Embryonic facial prominence (tissue), 1 donor: Measurements from ENCODE around the gene RASSF5.
"Not testable (repeated sequence)": the region's sequence is repeated elsewhere in the genome, so short reads cannot be mapped to it uniquely, and the experiment has no call there.

Experiments used
- DNase-seq: peaks from one replicate; pipeline ENCODE4 v3.0.0-alpha.2; 2016; ENCODE audit errors: extremely low spot score

Gene RASSF5

GRCh38 chr1:206570529-206570928 is 63.2 kb downstream of the RASSF5 start:
- DNase-seq = no peak

- DNase-seq = no peak
These were observed 65.5 kb downstream of the RASSF5 start for GRCh38 chr1:206572835-206573234.

DNA sequence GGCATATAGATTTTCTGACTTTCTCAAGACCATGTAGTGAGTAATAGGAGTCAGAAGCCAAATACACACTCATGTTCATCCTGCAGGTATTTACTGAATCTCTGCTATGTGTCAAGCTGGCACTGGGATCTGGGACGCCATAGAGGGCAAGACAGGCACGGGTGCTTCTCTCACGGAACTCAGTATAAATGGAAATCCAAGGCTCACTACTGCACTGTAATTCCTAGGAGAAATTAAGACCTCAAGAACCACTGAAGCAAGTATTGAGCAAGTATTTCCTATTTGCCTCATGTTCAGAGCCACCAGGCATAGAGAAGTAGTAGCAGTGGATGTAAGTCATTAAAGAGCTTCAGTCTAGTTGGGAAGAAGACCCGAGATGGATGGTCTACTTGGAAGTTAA is 66.0 kb downstream of the RASSF5 start:
- no peak for DNase-seq

DNA sequence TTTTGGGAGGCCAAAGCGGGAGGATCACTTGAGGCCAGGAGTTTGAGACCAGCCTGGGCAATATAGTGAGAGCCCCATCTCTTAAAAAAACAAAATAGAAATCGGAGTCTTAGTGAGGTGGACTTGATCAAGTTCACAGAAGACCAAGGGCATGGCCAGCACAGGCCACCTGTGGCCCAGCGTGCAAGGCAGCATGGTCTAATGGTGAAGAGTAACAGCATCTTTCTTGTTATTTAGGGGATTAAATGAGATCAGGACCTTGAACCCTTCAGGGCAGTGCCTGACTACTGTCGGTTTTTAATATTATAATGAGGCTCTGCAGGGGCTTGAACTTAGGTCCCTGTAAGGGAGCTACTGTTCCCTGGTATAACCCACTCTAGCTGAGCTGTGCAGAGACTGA is 66.4 kb downstream of the RASSF5 start:
- no peak for DNase-seq

- no peak for DNase-seq
These were observed 68.0 kb downstream of the RASSF5 start for GRCh38 chr1:206575165-206575893.

GRCh38 chr1:206575894-206576737 is 68.8 kb downstream of the RASSF5 start:
- no peak for DNase-seq

DNA sequence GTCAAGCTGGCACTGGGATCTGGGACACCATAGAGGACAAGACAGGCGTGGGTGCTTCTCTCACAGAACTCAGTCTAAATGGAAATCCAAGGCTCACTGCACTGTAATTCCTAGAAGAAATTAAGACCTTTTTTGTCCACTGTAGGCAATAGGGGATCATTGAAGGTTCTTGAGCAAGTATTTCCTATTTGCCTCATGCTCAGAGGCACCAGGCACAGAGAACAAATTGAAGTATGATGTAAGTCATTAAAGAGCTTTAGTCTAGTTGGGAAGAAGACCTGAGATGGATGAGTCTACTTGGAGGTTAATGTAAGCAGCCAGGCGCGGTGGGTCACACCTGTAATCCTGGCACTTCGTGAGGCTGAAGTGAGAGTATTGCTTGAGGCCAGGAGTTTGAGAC is 70.3 kb downstream of the RASSF5 start:
- DNase-seq = no peak

- DNase-seq = no peak
These were observed 71.0 kb downstream of the RASSF5 start for GRCh38 chr1:206578068-206578977.

DNA sequence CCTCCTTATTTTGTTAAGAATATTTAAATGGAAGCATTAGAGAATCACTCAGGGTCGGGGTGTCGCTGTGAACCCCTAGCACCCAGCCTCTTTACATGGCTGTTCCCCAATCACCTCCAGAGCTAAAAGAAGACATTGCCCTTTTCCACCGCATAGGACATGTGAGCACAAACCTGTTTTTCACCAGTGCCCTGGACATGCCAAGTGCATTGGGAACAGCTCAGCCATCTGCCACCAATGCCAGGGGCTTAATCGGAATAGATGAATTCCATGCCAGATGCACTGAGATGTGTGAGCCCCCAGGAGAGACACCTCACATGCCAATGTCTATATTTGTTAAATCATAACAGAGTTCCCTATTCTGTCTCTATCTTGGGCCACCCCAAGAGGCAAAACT is 71.6 kb downstream of the RASSF5 start:
- DNase-seq = no peak

GRCh38 chr1:206579747-206580437 is 72.6 kb downstream of the RASSF5 start:
- no peak for DNase-seq

DNA sequence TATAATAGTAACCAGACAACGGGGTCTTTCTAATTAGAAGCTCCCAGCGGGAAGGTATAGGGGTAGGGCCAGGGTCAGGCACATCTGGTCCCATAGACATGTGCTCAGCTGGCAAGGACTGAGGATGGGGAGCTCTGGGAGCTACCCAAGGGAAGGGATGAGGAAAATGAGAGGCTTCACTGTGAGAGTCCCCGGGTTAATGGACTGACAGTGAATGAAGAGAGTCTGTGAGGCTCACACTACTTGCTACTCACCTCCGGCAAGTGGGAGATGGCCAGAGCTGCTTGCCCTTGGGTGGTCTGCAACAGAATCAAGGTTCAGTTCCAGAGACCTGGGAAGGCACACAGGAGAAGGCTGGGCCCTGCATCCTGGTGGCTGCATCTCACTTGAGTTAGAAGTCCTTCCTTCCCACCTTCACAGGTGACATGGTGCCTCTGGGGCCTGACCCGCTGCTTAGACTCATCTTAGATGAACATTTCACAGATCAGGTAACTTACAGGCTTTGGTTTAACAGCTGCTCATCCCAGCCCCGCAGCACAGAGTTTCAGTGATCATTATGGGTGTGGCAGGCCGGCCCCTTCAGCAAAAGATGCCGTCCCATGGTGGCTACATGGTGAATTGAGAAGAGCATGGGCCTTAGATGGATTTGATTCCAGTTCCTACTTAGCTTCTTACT is 73.2 kb downstream of the RASSF5 start:
- DNase-seq = no peak

DNA sequence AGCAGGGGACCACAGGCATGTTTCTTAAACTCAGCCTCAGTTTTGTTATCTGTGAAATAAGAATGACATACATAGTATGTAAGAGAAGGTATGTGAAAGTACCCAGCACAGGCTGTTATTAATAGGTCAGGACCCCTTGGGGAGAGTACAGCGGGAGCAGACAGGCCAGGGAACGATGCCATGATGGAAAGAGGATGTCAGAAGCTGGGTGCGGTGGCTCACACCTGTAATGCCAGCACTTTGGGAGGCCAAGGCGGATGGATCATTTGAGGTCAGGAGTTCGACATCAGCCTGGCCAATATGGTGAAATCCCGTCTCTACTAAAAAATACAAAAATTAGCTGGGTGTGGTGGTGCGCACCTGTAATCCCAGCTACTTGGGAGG is 73.8 kb downstream of the RASSF5 start:
- not testable (repeated sequence) for DNase-seq

DNA sequence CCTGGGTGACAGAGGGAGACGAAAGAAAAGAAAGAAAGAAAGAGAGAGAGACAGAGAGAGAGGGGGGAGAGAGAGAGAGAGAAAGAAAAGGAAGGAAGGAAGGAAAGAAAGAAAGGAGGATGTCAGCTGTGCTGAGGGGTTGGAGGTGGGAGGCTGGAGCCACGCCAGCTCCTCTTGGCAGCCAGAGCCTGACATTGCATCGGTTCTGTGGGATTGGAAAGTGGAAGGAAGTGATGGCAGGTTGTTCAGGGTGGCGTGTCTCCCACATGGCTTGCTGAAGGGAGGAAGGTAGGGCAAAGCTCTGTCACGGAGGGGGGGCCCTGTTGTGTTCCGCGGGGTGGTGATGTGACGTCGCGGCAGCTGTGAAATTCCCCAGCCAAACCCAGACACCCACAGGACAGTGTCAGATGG is 74.2 kb downstream of the RASSF5 start:
- DNase-seq = no peak

DNA sequence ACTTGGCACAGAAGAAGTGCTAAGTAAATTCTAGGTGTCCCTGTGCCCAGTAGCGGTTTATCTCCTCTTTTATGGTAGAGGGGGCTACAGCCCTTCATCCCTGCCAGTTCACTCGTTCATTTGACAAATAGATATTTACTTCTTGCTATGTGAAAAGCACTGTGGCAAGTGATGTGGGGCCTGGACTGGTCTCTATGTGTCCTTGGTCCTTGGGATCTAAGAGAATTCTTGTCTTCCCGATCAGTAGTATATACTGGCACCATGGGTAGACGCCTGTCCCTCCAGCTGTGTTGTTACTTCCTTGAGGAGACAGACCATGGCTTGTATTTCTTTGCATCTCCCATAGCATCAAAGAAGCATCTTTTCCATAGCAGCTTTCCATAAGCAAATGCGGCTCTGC is 75.2 kb downstream of the RASSF5 start:
- DNase-seq = no peak

DNA sequence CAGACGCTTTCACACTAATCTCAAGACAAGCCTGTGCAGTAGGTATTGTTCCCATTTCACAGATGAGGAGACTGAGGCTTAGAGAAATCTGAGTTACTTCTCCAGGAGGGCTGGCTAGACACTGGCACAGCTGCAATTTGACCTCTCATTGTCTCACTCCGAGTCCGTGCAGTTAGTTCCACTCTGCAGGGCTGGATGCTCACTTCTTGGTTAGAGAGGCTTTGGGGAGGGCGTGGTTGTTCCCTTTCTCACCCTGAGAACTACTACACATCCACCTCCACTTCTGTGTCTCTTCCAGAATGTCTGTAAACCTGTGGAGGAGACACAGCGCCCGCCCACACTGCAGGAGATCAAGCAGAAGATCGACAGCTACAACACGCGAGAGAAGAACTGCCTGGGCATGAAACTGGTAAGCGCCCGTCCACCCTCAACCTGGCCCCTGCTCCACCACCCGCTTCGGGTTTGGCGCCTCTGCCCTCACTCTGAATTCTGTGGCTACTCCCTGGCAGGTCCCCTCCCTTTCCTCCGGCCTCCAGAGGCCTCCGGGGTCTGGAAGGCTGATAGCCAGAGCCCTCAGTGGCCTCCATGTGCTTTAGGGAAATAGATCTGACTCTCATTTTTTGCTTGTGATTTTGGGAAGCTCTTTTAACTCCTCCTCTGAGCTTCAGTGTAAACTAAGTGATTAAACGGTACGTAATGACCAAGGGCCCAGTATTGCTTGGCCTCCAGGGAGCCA is 75.8 kb downstream of the RASSF5 start:
- DNase-seq = no peak

GRCh38 chr1:206583707-206584648 is 76.6 kb downstream of the RASSF5 start:
- DNase-seq = peak; percentile 37

GRCh38 chr1:206584683-206585082 is 77.4 kb downstream of the RASSF5 start:
- DNase-seq = no peak

- DNase-seq = no peak
These were observed 79.4 kb downstream of the RASSF5 start for GRCh38 chr1:206586501-206587445.
